Upper lobe of left lung (tissue), 6 donors: ENCODE results near the gene CHAF1A. TPM values are rescaled to one million over a fixed set of nuclear protein-coding genes. Genes with fewer than 3 reads are reported as not detected.
A peak's percentile ranks its signal among the peaks of the same experiment; 100 is the strongest.

Experiments
- ATAC-seq, 2 donors: fragments of 200-7000 bp; cut with Tn5 transposase; one replicate each; pipeline ENCODE4 v1.9.1; 2022; ENCODE audit warnings: mild to moderate bottlenecking in 2 of 2, moderate library complexity in 2 of 2; ENCODE audit not compliant: low FRiP score in 2 of 2
- DNase-seq, 2 donors: peaks; one replicate each; pipeline ENCODE4 v3.0.0-alpha.2; 2019 to 2020
- H3K27ac ChIP-seq, 4 donors: fragments of 200-600 bp; sonication (generic); one replicate each; pipeline ENCODE4 v1.5.1; 2016 to 2019
- H3K27me3 ChIP-seq, 4 donors: fragments of 200-600 bp; sonication (generic); one replicate each; pipeline ENCODE4 v1.5.1; 2017 to 2019
- H3K36me3 ChIP-seq, 4 donors: fragments of 200-600 bp; sonication (generic); one replicate each; pipeline ENCODE4 v1.5.1; 2016 to 2019
- H3K4me1 ChIP-seq, 4 donors: fragments of 200-600 bp; sonication (generic); one replicate each; pipeline ENCODE4 v1.5.1; 2018 to 2019
- H3K4me3 ChIP-seq, 4 donors: fragments of 200-600 bp; sonication (generic); one replicate each; pipeline ENCODE4 v1.5.1; 2017 to 2019; ENCODE audit warnings: mild to moderate bottlenecking in 2 of 4, moderate library complexity in 1 of 4
- H3K9me3 ChIP-seq, 4 donors: fragments of 200-600 bp; sonication (generic); one replicate each; pipeline ENCODE4 v1.5.1; 2018 to 2019
- CTCF ChIP-seq, 6 experiments: fragments of 450-650 bp in 4 of 6; fragments of 200-600 bp in 2 of 6; sonication (generic) in 2 of 6; IDR thresholded peaks; one replicate each; pipeline ENCODE4 v1.5.1; 2016 to 2019; ENCODE audit warnings: antibody characterized with exemption in 6 of 6
- EP300 ChIP-seq, 4 donors: sonication (generic); formaldehyde crosslinking; IDR thresholded peaks; one replicate each; pipeline ENCODE4 v1.5.1; 2017; ENCODE audit warnings: antibody characterized with exemption in 4 of 4, control low read depth in 2 of 4
- POLR2A ChIP-seq, 4 donors: fragments of 450-650 bp; IDR thresholded peaks; one replicate each; pipeline ENCODE4 v1.5.1; 2016 to 2017; ENCODE audit warnings: antibody characterized with exemption in 4 of 4, mild to moderate bottlenecking in 2 of 4
- POLR2AphosphoS5 ChIP-seq, 2 donors: sonication (generic); formaldehyde crosslinking; IDR thresholded peaks; one replicate each; pipeline ENCODE4 v1.5.1; 2017; ENCODE audit warnings: antibody characterized with exemption in 2 of 2
- WGBS, 2 donors: methylation state at CpG; one replicate each; pipeline ENCODE4 v1.1.5; 2017 to 2018; 5-methylcytosine and 5-hydroxymethylcytosine counted together
- total RNA-seq, 6 donors: library from RNA; depleted of rRNA in 4 of 6; stranded (reverse); fragments of >200 nt in 4 of 6; gene quantifications; one replicate each; pipeline versions ENCODE4 v1.1.0 to v1.2.1, GENCODE V29; 2016 to 2021
- donor health status: DM: no; HTN: no; CAD: no; lungs with moderate emphysema.
- donor health status: DM: no; HTN: yes; CAD: no; lungs with severe emphysema.

CHAF1A gene
- total RNA-seq, 6 donors from 2014 or later = 3.3 to 16.8 (median 10.1) TPM

- no peaks in the 10 kb centered on the region for H3K9me3 ChIP-seq
- WGBS, 2 donors = 86 to 95% methylated on average over 9 of the region's 9 CpGs
- H3K4me1 ChIP-seq = peaks cover 0 to 8% (median 6%) of the 10 kb centered on the region in 4 donors
- ATAC-seq (no peak), DNase-seq (no peak)
- no peak overlapping the region for H3K27ac ChIP-seq
- no peak for TF ChIP-seq EP300 (IDR thresholded peaks at IDR 0.05)
- no peak for TF ChIP-seq POLR2A (IDR thresholded peaks at IDR 0.05)
- H3K4me3 ChIP-seq = no peak overlapping the region
- no peaks in the 10 kb centered on the region for H3K27me3 ChIP-seq
- H3K36me3 ChIP-seq = peaks cover 0 to 5% (median 3%) of the 10 kb centered on the region in 4 donors
Measured at GRCh38 chr19:4416268-4416667, 13.8 kb downstream of the CHAF1A start.

GRCh38 chr19:4423416-4424126 is 21.1 kb downstream of the CHAF1A start:
- peaks cover 0 to 8% (median 6%) of the 10 kb centered on the region in 4 donors for H3K4me1 ChIP-seq
- peaks cover 0 to 29% (median 7%) of the 10 kb centered on the region in 4 donors for H3K36me3 ChIP-seq
- ATAC-seq = no peak
- H3K27ac ChIP-seq = no peak overlapping the region
- H3K9me3 ChIP-seq = no peaks in the 10 kb centered on the region
- no peaks in the 10 kb centered on the region for H3K27me3 ChIP-seq
- DNase-seq = no peak
- WGBS, 2 donors = 87 to 93% methylated on average over 16 of the region's 16 CpGs
- TF ChIP-seq CTCF (IDR thresholded peaks at IDR 0.05) (no peak), POLR2A (IDR thresholded peaks at IDR 0.05) (no peak), POLR2AphosphoS5 (IDR thresholded peaks at IDR 0.05) (no peak), EP300 (IDR thresholded peaks at IDR 0.05) (no peak)
- no peak overlapping the region for H3K4me3 ChIP-seq

GRCh38 chr19:4425537-4425936 is 23.1 kb downstream of the CHAF1A start:
- peaks cover 0 to 8% (median 2%) of the 10 kb centered on the region in 4 donors for H3K4me1 ChIP-seq
- no peak for DNase-seq
- no peaks in the 10 kb centered on the region for H3K27me3 ChIP-seq
- no peak for ATAC-seq
- H3K4me3 ChIP-seq = no peak overlapping the region
- TF ChIP-seq POLR2AphosphoS5 (IDR thresholded peaks at IDR 0.05) (peak in 1 of 2 donors; percentile 38), CTCF (IDR thresholded peaks at IDR 0.05) (no peak)
- peaks cover 0 to 38% (median 11%) of the 10 kb centered on the region in 4 donors for H3K36me3 ChIP-seq
- no peaks in the 10 kb centered on the region for H3K9me3 ChIP-seq
- 89 to 92% methylated on average over 6 of the region's 6 CpGs for WGBS, 2 donors
- H3K27ac ChIP-seq = no peak overlapping the region

DNA sequence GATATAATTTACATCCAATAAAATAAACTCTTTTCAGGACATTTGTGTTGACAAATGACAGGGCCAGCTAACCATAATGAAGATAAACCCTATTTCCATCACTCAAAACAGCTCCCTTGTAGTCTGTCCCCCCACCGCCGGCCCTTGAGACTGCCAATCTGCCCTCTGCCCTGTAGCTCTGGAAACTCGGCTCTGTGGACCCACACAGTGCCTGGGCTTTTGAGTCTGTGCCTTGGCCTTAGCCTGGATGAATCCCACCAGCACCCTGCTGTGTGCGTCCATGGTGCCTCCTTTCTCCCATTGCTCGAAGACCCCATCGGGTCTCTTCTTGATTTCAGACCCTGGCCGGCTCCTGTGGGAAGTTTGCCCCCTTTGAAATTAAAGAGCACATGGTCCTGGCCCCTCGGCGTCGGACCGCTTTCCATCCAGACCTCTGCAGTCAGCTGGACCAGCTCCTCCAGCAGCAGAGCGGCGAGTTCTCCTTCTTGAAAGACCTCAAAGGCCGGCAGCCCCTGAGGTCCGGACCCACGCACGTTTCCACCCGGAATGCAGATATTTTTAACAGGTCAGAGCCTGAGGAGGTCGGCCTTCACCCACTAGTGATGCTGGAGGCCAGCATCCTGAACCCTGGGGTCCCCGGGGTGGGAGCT is 26.0 kb downstream of the CHAF1A start:
- ATAC-seq (no peak), DNase-seq (no peak)
- no peak overlapping the region for H3K27ac ChIP-seq
- H3K4me1 ChIP-seq = peaks cover 0 to 6% (median 3%) of the 10 kb centered on the region in 4 donors
- no peaks in the 10 kb centered on the region for H3K9me3 ChIP-seq
- TF ChIP-seq POLR2A (IDR thresholded peaks at IDR 0.05) (no peak), CTCF (IDR thresholded peaks at IDR 0.05) (no peak)
- H3K36me3 ChIP-seq = peaks cover 0 to 46% (median 21%) of the 10 kb centered on the region in 4 donors
- no peak overlapping the region for H3K4me3 ChIP-seq
- WGBS, 2 donors = 89 to 94% methylated on average over 8 to 20 of the region's 20 CpGs
- H3K27me3 ChIP-seq = no peaks in the 10 kb centered on the region

DNA sequence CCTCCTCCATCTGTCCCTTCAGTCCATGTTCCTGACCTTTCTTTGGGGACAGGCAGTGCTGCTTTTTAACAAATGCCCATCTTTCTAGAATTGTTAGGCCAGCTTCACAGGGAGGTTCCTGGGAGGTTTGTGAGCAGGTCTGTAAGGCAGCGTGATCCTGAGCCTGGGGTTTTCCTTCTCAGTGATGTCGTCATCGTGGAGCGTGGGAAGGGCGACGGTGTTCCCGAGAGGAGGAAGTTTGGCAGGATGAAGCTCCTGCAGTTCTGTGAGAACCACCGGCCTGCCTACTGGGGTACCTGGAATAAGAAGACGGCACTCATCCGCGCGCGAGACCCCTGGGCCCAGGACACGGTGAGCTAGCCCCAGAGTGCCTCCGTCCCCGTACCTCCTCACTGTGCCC is 26.8 kb downstream of the CHAF1A start:
- no peaks in the 10 kb centered on the region for H3K9me3 ChIP-seq
- no peak for DNase-seq
- no peak for ATAC-seq
- no peak overlapping the region for H3K4me3 ChIP-seq
- peaks cover 0 to 45% (median 24%) of the 10 kb centered on the region in 4 donors for H3K36me3 ChIP-seq
- TF ChIP-seq POLR2AphosphoS5 (IDR thresholded peaks at IDR 0.05) (no peak), CTCF (IDR thresholded peaks at IDR 0.05) (no peak), EP300 (IDR thresholded peaks at IDR 0.05) (no peak), POLR2A (IDR thresholded peaks at IDR 0.05) (no peak)
- no peaks in the 10 kb centered on the region for H3K27me3 ChIP-seq
- WGBS, 2 donors = 84 to 96% methylated on average over 8 to 16 of the region's 16 CpGs
- peaks cover 0 to 6% (median 3%) of the 10 kb centered on the region in 4 donors for H3K4me1 ChIP-seq
- peak overlapping the region in 1 of 4 donors; percentile 4 for H3K27ac ChIP-seq
